Neuronal stem cell (in vitro differentiated cells): Measurements from ENCODE around the gene SLC6A4.

ENCODE experiments used
- DNase-seq: peaks from one replicate; pipeline ENCODE4 v3.0.0-alpha.2; 2013; ENCODE audit warnings: low spot score
- H2AFZ ChIP-seq: one replicate; pipeline ENCODE4 v1.6.1; 2013; ENCODE audit warnings: mild to moderate bottlenecking, low read length, inconsistent platforms
- H2AK5ac ChIP-seq: 2 replicates; pipeline ENCODE4 v1.6.1; 2013; ENCODE audit warnings: low read depth, mild to moderate bottlenecking, inconsistent platforms, low read length, moderate library complexity, mixed read lengths
- H2BK120ac ChIP-seq: 2 replicates; pipeline ENCODE4 v1.6.1; 2013; ENCODE audit warnings: low read depth, mild to moderate bottlenecking, inconsistent platforms, low read length, moderate library complexity, mixed read lengths
- H2BK12ac ChIP-seq: one replicate; pipeline ENCODE4 v1.6.1; 2013; ENCODE audit warnings: low read length, inconsistent platforms
- H2BK15ac ChIP-seq: 2 replicates; pipeline ENCODE4 v1.6.1; 2013; ENCODE audit warnings: mild to moderate bottlenecking, low read length, inconsistent platforms, mixed read lengths
- H2BK5ac ChIP-seq: one replicate; pipeline ENCODE4 v1.6.1; 2013; ENCODE audit warnings: inconsistent platforms, mild to moderate bottlenecking, low read length, moderate library complexity
- H3K14ac ChIP-seq: one replicate; pipeline ENCODE4 v1.6.1; 2013; ENCODE audit warnings: low read length, inconsistent platforms
- H3K18ac ChIP-seq: 2 replicates; pipeline ENCODE4 v1.6.1; 2013; ENCODE audit warnings: low read length, inconsistent platforms
- H3K23ac ChIP-seq: 2 replicates; pipeline ENCODE4 v1.6.1; 2013; ENCODE audit warnings: low read depth, mild to moderate bottlenecking, mixed read lengths, low read length, inconsistent platforms; ENCODE audit not compliant: poor library complexity
- H3K27ac ChIP-seq: replicated peaks from 3 replicates; pipeline ENCODE4 v1.5.1; 2013; ENCODE audit warnings: low read length, inconsistent platforms
- H3K27me3 ChIP-seq, 3 experiments: 2 replicates each; pipeline ENCODE4 v1.6.1; 2013; ENCODE audit warnings: low read length in 3 of 3, mild to moderate bottlenecking in 2 of 3, inconsistent platforms in 1 of 3, low read depth in 1 of 3, mixed read lengths in 1 of 3, moderate library complexity in 1 of 3; ENCODE audit not compliant: control insufficient read depth in 3 of 3, insufficient read depth in 3 of 3
- H3K36me3 ChIP-seq, 2 donors: replicated peaks in 1 of 2; 2 replicates each; pipeline ENCODE4 v1.6.1; 2013; ENCODE audit warnings: low read length in 2 of 2; ENCODE audit not compliant: control insufficient read depth in 2 of 2, insufficient read depth in 2 of 2
- H3K4ac ChIP-seq: 2 replicates; pipeline ENCODE4 v1.6.1; 2013; ENCODE audit warnings: inconsistent platforms, mild to moderate bottlenecking, low read length, moderate library complexity
- H3K4me1 ChIP-seq, 2 donors: 1 replicate in 1 of 2; 2 replicates in 1 of 2; pipeline ENCODE4 v1.6.1; 2013; ENCODE audit warnings: low read length in 2 of 2, low read depth in 1 of 2; ENCODE audit not compliant: control insufficient read depth in 2 of 2, insufficient read depth in 1 of 2
- H3K4me2 ChIP-seq: one replicate; pipeline ENCODE4 v1.6.1; 2013; ENCODE audit warnings: mild to moderate bottlenecking, low read length, inconsistent platforms; ENCODE audit not compliant: insufficient read depth, poor library complexity, severe bottlenecking
- H3K4me3 ChIP-seq, 2 donors: 2 replicates each; pipeline ENCODE4 v1.5.1; 2013; ENCODE audit warnings: low read length in 2 of 2, mild to moderate bottlenecking in 2 of 2, inconsistent platforms in 1 of 2, moderate library complexity in 1 of 2
- H3K79me1 ChIP-seq: one replicate; pipeline ENCODE4 v1.6.1; 2013; ENCODE audit warnings: low read depth, mild to moderate bottlenecking, inconsistent platforms, low read length, moderate library complexity
- H3K9ac ChIP-seq: one replicate; pipeline ENCODE4 v1.6.1; 2013; ENCODE audit warnings: mild to moderate bottlenecking, low read depth, low read length, inconsistent platforms; ENCODE audit not compliant: poor library complexity
- H3K9me3 ChIP-seq, 2 donors: replicated peaks in 1 of 2; 2 replicates each; pipeline versions ENCODE3 to v1.6.1; 2013; ENCODE audit warnings: low read length in 2 of 2, mild to moderate bottlenecking in 2 of 2, inconsistent platforms in 1 of 2, low read depth in 1 of 2, mixed read lengths in 1 of 2, moderate library complexity in 1 of 2; ENCODE audit not compliant: control insufficient read depth in 2 of 2, insufficient read depth in 1 of 2
- H4K8ac ChIP-seq: one replicate; pipeline ENCODE4 v1.6.1; 2013; ENCODE audit warnings: low read depth, mild to moderate bottlenecking, inconsistent platforms, low read length, moderate library complexity
- H4K91ac ChIP-seq: one replicate; pipeline ENCODE4 v1.6.1; 2013; ENCODE audit warnings: low read length, low read depth, mild to moderate bottlenecking, inconsistent platforms; ENCODE audit not compliant: poor library complexity
- WGBS, 2 donors: extraction: QIAGEN DNeasy Blood & Tissue Kit; methylation state at CpG; one replicate each; pipeline ENCODE4 v1.1.7; 2013; ENCODE audit warnings: missing lambda C conversion rate in 2 of 2, mixed read lengths in 1 of 2; ENCODE audit not compliant: insufficient read length in 2 of 2, insufficient replicate concordance in 1 of 2; ENCODE audit errors: extremely low coverage in 2 of 2; 5-methylcytosine and 5-hydroxymethylcytosine counted together

The SLC6A4 gene

DNA sequence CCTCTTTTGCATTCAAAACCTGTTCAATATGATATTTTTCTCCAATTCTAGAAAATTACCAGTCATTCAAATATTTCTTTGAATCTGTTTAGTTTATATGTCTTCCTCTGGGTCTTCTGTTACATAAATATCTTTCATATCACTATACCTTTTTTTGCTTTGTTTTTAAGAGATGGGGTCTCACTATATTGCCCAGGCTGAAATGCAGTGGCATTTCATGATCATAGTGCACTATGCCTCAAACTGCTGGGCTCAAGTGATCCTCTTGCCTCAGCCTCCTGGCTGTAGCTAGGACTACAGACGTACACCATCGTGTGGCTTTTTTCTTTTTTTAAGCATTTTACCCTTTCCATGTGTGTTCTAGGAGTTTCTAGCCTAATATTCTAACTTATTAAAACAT lies 80.1 kb downstream of the SLC6A4 start:
- Histone ChIP-seq H2BK15ac (no peak overlapping the region), H3K4me3 (no peak overlapping the region), H3K9me3 (peaks cover 0 to 16% of the 10 kb centered on the region in 2 donors), H3K14ac (no peak overlapping the region), H3K36me3 (peaks cover 3 to 55% of the 10 kb centered on the region in 2 donors), H3K79me1 (peaks cover 1% of the 10 kb centered on the region), H2BK120ac (no peak overlapping the region), H3K23ac (no peak overlapping the region), H4K91ac (no peak overlapping the region), H3K9ac (no peak overlapping the region), H2BK12ac (no peak overlapping the region), H2AK5ac (no peak overlapping the region), H3K18ac (no peak overlapping the region), H3K4me1 (no peaks in the 10 kb centered on the region), H3K4me2 (no peak overlapping the region), H4K8ac (no peak overlapping the region), H2AFZ (no peak overlapping the region), H3K4ac (no peak overlapping the region), H2BK5ac (no peak overlapping the region), H3K27me3 (no peaks in the 10 kb centered on the region), H3K27ac (no peak overlapping the region)
- no peak for DNase-seq
- no CpG with 5 or more reads among the region's 2 CpGs for WGBS, 2 donors

DNA sequence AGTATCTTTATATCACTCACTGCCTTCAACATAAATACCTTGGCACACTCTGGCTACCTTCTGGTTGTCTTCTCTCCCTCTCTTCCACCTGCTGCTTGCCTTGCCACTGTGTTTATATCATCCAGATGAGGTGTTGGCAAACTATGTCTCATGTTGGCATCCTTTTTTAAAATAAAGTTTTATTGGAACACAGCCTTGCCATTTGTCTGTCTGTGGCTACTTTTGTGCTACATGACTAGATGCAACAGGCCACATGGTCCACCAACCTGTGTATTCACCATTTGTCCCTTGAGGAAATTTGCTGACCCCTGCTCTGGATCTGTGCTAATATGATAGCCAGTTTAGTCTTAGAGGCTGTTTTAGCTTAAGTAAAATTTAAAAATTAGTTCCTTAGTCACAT lies 82.0 kb downstream of the SLC6A4 start:
- H3K36me3 ChIP-seq: peaks cover 0 to 52% of the 10 kb centered on the region in 2 donors
- no peak overlapping the region for H4K91ac ChIP-seq
- no peak for DNase-seq

DNA sequence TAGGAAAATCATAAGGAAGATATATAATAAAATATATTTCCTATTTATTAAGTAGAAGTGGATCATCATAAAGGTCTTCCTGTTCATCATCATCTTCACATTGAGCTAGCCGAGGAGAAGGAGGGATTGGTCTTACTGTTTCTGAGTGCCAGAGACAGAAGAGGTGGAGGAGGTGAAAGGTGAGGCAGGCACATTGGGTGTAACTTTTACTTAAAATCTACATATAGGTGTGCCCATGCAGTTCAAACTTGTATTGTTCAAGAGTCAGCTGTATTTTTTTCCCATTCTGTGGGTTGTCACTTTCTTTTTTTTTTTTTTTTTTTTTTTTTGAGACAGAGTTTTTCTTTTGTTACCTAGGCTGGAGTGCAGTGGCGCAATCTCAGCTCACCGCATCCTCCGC lies 84.0 kb downstream of the SLC6A4 start:
- WGBS, 2 donors: no CpG with 5 or more reads among the region's 4 CpGs

More for the DNA sequence above, 82.0 kb downstream of the SLC6A4 start:
- H2BK12ac ChIP-seq: no peak overlapping the region
- H2BK5ac ChIP-seq: no peak overlapping the region
- H2AK5ac ChIP-seq: no peak overlapping the region
- H2AFZ ChIP-seq: no peak overlapping the region
- H2BK120ac ChIP-seq: no peak overlapping the region
- H3K4me3 ChIP-seq: no peak overlapping the region
- no peaks in the 10 kb centered on the region for H3K4me1 ChIP-seq
- H3K23ac ChIP-seq: no peak overlapping the region
- no peak overlapping the region for H3K4me2 ChIP-seq
- no peak overlapping the region for H3K9ac ChIP-seq
- H3K14ac ChIP-seq: no peak overlapping the region
- no peak overlapping the region for H2BK15ac ChIP-seq
- H3K4ac ChIP-seq: no peak overlapping the region
- no peak overlapping the region for H3K18ac ChIP-seq
- H4K8ac ChIP-seq: no peak overlapping the region
- H3K27ac ChIP-seq: no peak overlapping the region
- H3K9me3 ChIP-seq: peaks cover 0 to 3% of the 10 kb centered on the region in 2 donors
- no peaks in the 10 kb centered on the region for H3K27me3 ChIP-seq
- no peaks in the 10 kb centered on the region for H3K79me1 ChIP-seq

DNA sequence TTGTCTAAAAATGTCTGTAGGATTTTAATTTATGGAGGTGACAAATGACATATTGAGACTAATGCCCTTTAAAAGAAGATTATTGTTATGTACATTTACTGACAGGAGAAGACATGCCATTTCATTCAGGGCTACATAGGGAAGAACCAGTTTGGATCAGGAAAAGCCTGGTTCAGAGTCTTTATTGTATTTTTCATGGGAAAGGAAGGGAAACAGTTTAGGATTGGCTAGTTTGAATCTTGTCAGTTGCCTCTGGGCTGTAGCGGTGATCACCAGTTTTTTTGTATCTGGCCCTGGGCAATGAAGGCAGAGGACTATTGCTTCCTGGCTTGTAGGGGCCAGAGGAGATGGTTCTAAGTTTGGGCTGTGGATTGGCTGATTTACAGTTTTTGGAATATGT lies 87.1 kb downstream of the SLC6A4 start:
- H3K27me3 ChIP-seq: no peaks in the 10 kb centered on the region
- H3K9ac ChIP-seq: no peak overlapping the region
- H3K4me1 ChIP-seq: no peaks in the 10 kb centered on the region
- H2BK15ac ChIP-seq: no peak overlapping the region
- H3K4ac ChIP-seq: no peak overlapping the region
- H3K18ac ChIP-seq: no peak overlapping the region
- no peak overlapping the region for H2BK5ac ChIP-seq
- no peak overlapping the region for H3K4me2 ChIP-seq
- H3K4me3 ChIP-seq: no peak overlapping the region
- no peak overlapping the region for H2BK12ac ChIP-seq
- H3K36me3 ChIP-seq: peaks cover 0 to 51% of the 10 kb centered on the region in 2 donors
- no peak for DNase-seq
- H4K91ac ChIP-seq: no peak overlapping the region
- H2BK120ac ChIP-seq: no peak overlapping the region
- no CpG with 5 or more reads among the region's 1 CpG for WGBS, 2 donors
- H3K9me3 ChIP-seq: peaks cover 0 to 3% of the 10 kb centered on the region in 2 donors
- H2AK5ac ChIP-seq: no peak overlapping the region
- H2AFZ ChIP-seq: no peak overlapping the region
- no peak overlapping the region for H3K23ac ChIP-seq
- H3K79me1 ChIP-seq: no peaks in the 10 kb centered on the region
- H3K27ac ChIP-seq: no peak overlapping the region
- no peak overlapping the region for H3K14ac ChIP-seq
- no peak overlapping the region for H4K8ac ChIP-seq

More for the DNA sequence above, 84.0 kb downstream of the SLC6A4 start:
- Histone ChIP-seq H2AK5ac (no peak overlapping the region), H2BK12ac (no peak overlapping the region), H3K4ac (no peak overlapping the region), H3K36me3 (peaks cover 0 to 39% of the 10 kb centered on the region in 2 donors), H3K4me2 (no peak overlapping the region), H3K27me3 (no peaks in the 10 kb centered on the region), H3K4me1 (no peaks in the 10 kb centered on the region), H3K9ac (no peak overlapping the region), H3K27ac (no peak overlapping the region), H4K8ac (no peak overlapping the region), H2AFZ (no peak overlapping the region), H3K18ac (no peak overlapping the region), H2BK15ac (no peak overlapping the region), H3K9me3 (no peaks in the 10 kb centered on the region), H4K91ac (no peak overlapping the region), H3K23ac (no peak overlapping the region), H2BK5ac (no peak overlapping the region), H3K14ac (no peak overlapping the region), H3K79me1 (no peaks in the 10 kb centered on the region), H3K4me3 (no peak overlapping the region), H2BK120ac (no peak overlapping the region)
- no peak for DNase-seq
